HT-29 (cell line): Measurements from ENCODE around the gene DDRGK1. TPM values are rescaled to one million over a fixed set of nuclear protein-coding genes. Genes with fewer than 3 reads are reported as not detected.
"Not testable (repeated sequence)": the region's sequence is repeated elsewhere in the genome, so short reads cannot be mapped to it uniquely, and the experiment has no call there.

Experiments used
- DNase-seq: peaks from one replicate; pipeline ENCODE4 v3.0.0-alpha.2; 2015; ENCODE audit warnings: low spot score
- total RNA-seq: library from RNA; depleted of rRNA; stranded (reverse); fragments of >200 nt; shearing (Covaris generic); gene quantifications from 2 replicates; pipeline ENCODE4 v1.2.3, GENCODE V29; 2014

Gene DDRGK1
- total RNA-seq, 1 experiment from 2014 or later, result 55.5 TPM

GRCh38 chr20:3215359-3215917 lies 11.0 kb upstream of the DDRGK1 start:
- not testable (repeated sequence) for DNase-seq

GRCh38 chr20:3213226-3213625 lies 8.7 kb upstream of the DDRGK1 start:
- no peak for DNase-seq

GRCh38 chr20:3210346-3210745 lies 5.9 kb upstream of the DDRGK1 start:
- DNase-seq, result no peak

- DNase-seq, result peak; percentile 34
Measured at GRCh38 chr20:3209946-3210317, 5.5 kb upstream of the DDRGK1 start.

GRCh38 chr20:3209257-3209945 lies 4.9 kb upstream of the DDRGK1 start, which contains the start of gene ITPA:
Gene ITPA (plus strand): TSS chr20:3209498. CDS start chr20:3209552, 54 bp downstream.
- peak; percentile 46 for DNase-seq

GRCh38 chr20:3208786-3209256 lies 4.3 kb upstream of the DDRGK1 start:
- peak; percentile 29 for DNase-seq

GRCh38 chr20:3203315-3204123 lies 963 bp downstream of the DDRGK1 start:
- DNase-seq, result peak; percentile 50

- DNase-seq, result no peak
Measured at GRCh38 chr20:3202965-3203314, 1.5 kb downstream of the DDRGK1 start.

- DNase-seq, result no peak
Measured at GRCh38 chr20:3199976-3200755, 4.3 kb downstream of the DDRGK1 start.

- no peak for DNase-seq
Measured at GRCh38 chr20:3199206-3199605, 5.3 kb downstream of the DDRGK1 start.

- DNase-seq, result no peak
Measured at GRCh38 chr20:3195590-3196237, 8.8 kb downstream of the DDRGK1 start.

- no peak for DNase-seq
Measured at GRCh38 chr20:3194617-3195280, 9.7 kb downstream of the DDRGK1 start.

- no peak for DNase-seq
Measured at GRCh38 chr20:3193806-3194616, 10.5 kb downstream of the DDRGK1 start.

- DNase-seq, result no peak
Measured at GRCh38 chr20:3192226-3193015, 12.1 kb downstream of the DDRGK1 start.

- no peak for DNase-seq
Measured at GRCh38 chr20:3190681-3191111, 13.8 kb downstream of the DDRGK1 start.

GRCh38 chr20:3189561-3190131 lies 14.8 kb downstream of the DDRGK1 start:
- DNase-seq, result no peak

- no peak for DNase-seq
Measured at GRCh38 chr20:3188823-3189413, 15.6 kb downstream of the DDRGK1 start.

- not testable (repeated sequence) for DNase-seq
Measured at GRCh38 chr20:3187861-3188260, 16.6 kb downstream of the DDRGK1 start.
